Testis (tissue), 3 donors: ENCODE data around the gene EIF4A2. TPM values are rescaled to one million over a fixed set of nuclear protein-coding genes. Genes with fewer than 3 reads are reported as not detected.

Experiments used
- DNase-seq: peaks from one replicate; pipeline ENCODE4 v3.0.0-alpha.2; 2019
- H3K27ac ChIP-seq, 2 donors: fragments of 200-600 bp; sonication (generic); one replicate each; pipeline ENCODE4 v1.5.1; 2019
- H3K27me3 ChIP-seq: fragments of 200-600 bp; sonication (generic); one replicate; pipeline ENCODE4 v1.5.1; 2019
- H3K36me3 ChIP-seq: fragments of 200-600 bp; sonication (generic); one replicate; pipeline ENCODE4 v1.5.1; 2017; ENCODE audit warnings: low read depth; ENCODE audit errors: missing control alignments
- H3K4me1 ChIP-seq: fragments of 200-600 bp; sonication (generic); one replicate; pipeline ENCODE4 v1.5.1; 2019
- H3K4me3 ChIP-seq, 2 donors: fragments of 200-600 bp; sonication (generic); one replicate each; pipeline ENCODE4 v1.5.1; 2017 to 2019
- H3K9me3 ChIP-seq: fragments of 200-600 bp; sonication (generic); one replicate; pipeline ENCODE4 v1.5.1; 2017
- POLR2A ChIP-seq: fragments of 450-650 bp; IDR thresholded peaks from one replicate; pipeline ENCODE4 v1.6.1; 2017; ENCODE audit warnings: antibody characterized with exemption, mild to moderate bottlenecking, moderate library complexity
- WGBS, 2 donors: methylation state at CpG; one replicate each; pipeline ENCODE4 v1.1.5; 2018; 5-methylcytosine and 5-hydroxymethylcytosine counted together
- intact Hi-C: fragments of 100-400 bp; cut with DNase I; formaldehyde crosslinking; loops from one replicate; pipeline ENCODE4 v1.15.1; 2023; ENCODE audit warnings: low total_unique reads
- polyA plus RNA-seq: library from polyadenylated mRNA; stranded (reverse); fragments of 350-450 nt; fragmentation: Illumina TruSeq; extraction: RNeasy Lipid Tissue Mini Kit (QIAGEN cat#74804); gene quantifications from one replicate; pipeline ENCODE4 v1.2.3, GENCODE V29; 2014; ENCODE audit warnings: low read depth, low replicate concordance; ENCODE audit not compliant: insufficient read depth
- total RNA-seq, 2 donors: library from RNA; depleted of rRNA; stranded (reverse); fragments of >200 nt; gene quantifications; one replicate each; pipeline ENCODE4 v1.2.3, GENCODE V29; 2016
- TF ChIP-seq, protein P1 (sequence below), 3 experiments: fragments of 450-650 bp in 2 of 3; fragments of 200-600 bp in 1 of 3; sonication (generic) in 1 of 3; IDR thresholded peaks; one replicate each; pipeline ENCODE4 v1.5.1; 2016 to 2019; ENCODE audit warnings: antibody characterized with exemption in 3 of 3, mild to moderate bottlenecking in 2 of 3, moderate library complexity in 1 of 3

EIF4A2 gene
- total and polyA plus RNA-seq, 3 donors from 2014 or later = 275 to 357 (median 283) TPM

DNA sequence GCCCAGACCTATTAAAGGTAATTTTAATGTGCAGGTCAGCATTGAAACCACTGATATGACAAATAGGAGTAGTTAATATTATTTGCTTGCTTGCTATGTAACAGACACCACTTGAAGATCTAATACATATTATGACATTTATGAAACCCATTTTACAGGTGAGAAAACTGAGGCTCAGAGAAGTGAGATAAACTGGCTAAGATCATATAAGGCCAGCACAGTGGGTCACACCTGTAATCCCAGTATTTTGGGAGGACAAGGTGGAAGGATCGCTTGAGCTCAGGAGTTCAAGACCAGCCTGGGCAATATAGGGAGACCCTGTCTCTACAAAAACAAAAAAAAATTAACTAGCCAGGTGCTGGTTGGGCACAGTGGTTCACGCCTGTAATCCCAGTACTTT lies 33.1 kb upstream of the EIF4A2 start:
- 90 to 91% methylated on average over 2 of the region's 2 CpGs for WGBS, 2 donors

DNA sequence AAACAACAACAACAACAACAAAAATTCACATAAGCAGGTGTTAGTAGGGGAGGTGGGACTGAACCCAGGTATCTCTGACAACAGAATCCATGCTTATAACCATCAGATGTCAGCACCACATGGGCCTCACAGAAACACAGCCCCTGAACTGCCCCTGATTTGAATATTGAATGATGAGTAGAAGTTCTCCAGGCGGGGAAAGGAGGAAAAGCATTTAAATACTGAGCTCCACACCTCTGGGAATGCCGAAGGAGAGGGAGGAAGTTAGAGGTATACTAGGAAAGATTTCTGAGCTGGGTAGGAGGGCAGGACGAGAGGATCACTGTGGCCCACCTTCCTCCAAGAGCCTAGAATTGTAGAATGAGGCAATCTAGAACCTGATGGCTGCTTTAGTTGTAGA lies 31.9 kb upstream of the EIF4A2 start:
- Histone ChIP-seq H3K4me1 (no peaks in the 10 kb centered on the region), H3K9me3 (no peaks in the 10 kb centered on the region), H3K4me3 (no peak overlapping the region), H3K36me3 (no peaks in the 10 kb centered on the region), H3K27ac (no peak overlapping the region), H3K27me3 (no peaks in the 10 kb centered on the region)
- DNase-seq = no peak
- no peak for TF ChIP-seq POLR2A
- TF ChIP-seq, protein P1, sequence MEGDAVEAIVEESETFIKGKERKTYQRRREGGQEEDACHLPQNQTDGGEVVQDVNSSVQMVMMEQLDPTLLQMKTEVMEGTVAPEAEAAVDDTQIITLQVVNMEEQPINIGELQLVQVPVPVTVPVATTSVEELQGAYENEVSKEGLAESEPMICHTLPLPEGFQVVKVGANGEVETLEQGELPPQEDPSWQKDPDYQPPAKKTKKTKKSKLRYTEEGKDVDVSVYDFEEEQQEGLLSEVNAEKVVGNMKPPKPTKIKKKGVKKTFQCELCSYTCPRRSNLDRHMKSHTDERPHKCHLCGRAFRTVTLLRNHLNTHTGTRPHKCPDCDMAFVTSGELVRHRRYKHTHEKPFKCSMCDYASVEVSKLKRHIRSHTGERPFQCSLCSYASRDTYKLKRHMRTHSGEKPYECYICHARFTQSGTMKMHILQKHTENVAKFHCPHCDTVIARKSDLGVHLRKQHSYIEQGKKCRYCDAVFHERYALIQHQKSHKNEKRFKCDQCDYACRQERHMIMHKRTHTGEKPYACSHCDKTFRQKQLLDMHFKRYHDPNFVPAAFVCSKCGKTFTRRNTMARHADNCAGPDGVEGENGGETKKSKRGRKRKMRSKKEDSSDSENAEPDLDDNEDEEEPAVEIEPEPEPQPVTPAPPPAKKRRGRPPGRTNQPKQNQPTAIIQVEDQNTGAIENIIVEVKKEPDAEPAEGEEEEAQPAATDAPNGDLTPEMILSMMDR (IDR thresholded peaks at IDR 0.05) = no peak
- WGBS, 2 donors = 57 to 83% methylated on average over 3 of the region's 3 CpGs
- intact Hi-C loops = no loop called here

More for the DNA sequence above, 33.1 kb upstream of the EIF4A2 start:
- no peak overlapping the region for H3K27ac ChIP-seq
- H3K4me3 ChIP-seq = no peak overlapping the region
- intact Hi-C loops = no loop called here
- no peak for TF ChIP-seq POLR2A
- TF ChIP-seq, protein P1 (IDR thresholded peaks at IDR 0.05) = no peak
- no peak for DNase-seq
- H3K9me3 ChIP-seq = no peaks in the 10 kb centered on the region
- H3K36me3 ChIP-seq = no peaks in the 10 kb centered on the region
- H3K27me3 ChIP-seq = no peaks in the 10 kb centered on the region
- no peaks in the 10 kb centered on the region for H3K4me1 ChIP-seq

DNA sequence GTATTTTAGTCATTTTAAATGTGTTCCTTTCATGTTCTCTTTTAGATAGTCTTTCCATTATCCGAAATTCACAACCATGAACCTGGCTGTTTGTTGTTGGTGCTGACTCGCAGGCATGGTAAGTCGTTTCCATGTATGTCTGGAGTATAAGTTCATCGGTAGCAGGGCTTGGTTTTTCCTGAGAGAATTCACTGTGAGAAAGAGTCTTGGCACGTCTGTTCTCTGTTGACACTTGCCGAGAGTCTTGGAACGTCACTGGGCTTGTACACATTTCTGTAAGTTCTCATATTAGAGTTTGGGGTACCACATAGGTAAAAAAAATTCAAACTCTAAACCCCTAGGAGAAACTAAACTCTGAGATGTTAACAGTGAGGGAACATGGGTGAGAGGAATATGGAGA lies 29.4 kb upstream of the EIF4A2 start:
- TF ChIP-seq, protein P1 (IDR thresholded peaks at IDR 0.05) = no peak
- no peak for TF ChIP-seq POLR2A
- Histone ChIP-seq H3K36me3 (no peaks in the 10 kb centered on the region), H3K27ac (no peak overlapping the region), H3K4me1 (no peaks in the 10 kb centered on the region), H3K9me3 (no peaks in the 10 kb centered on the region), H3K27me3 (no peaks in the 10 kb centered on the region), H3K4me3 (no peak overlapping the region)
- intact Hi-C loops = no loop called here
- 81 to 86% methylated on average over 7 of the region's 7 CpGs for WGBS, 2 donors
- DNase-seq = no peak

DNA sequence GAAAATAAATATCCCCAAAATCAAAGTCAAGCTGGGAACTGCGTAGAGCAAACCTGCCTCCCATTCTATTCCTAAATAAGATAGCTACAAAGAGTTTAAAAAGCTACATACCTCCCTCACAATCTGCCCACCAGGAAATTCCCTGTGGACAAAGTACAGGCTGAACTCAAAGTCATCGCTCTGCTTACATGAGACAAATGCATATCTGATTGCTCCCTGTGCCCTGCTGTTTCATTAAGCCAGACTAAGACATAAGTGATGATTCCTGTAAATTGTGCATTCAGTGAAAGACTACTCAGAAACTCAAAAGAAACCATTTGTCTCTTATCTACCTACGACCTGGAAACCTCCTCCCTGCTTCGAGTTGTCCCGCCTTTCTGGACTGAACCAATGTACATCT lies 28.5 kb upstream of the EIF4A2 start:
- Histone ChIP-seq H3K27ac (no peak overlapping the region), H3K9me3 (no peaks in the 10 kb centered on the region), H3K4me3 (no peak overlapping the region), H3K27me3 (no peaks in the 10 kb centered on the region), H3K4me1 (no peaks in the 10 kb centered on the region), H3K36me3 (no peaks in the 10 kb centered on the region)
- intact Hi-C loops = no loop called here
- 76 to 80% methylated on average over 5 of the region's 5 CpGs for WGBS, 2 donors
- DNase-seq = no peak
- TF ChIP-seq POLR2A = no peak
- TF ChIP-seq, protein P1 (IDR thresholded peaks at IDR 0.05) = no peak

DNA sequence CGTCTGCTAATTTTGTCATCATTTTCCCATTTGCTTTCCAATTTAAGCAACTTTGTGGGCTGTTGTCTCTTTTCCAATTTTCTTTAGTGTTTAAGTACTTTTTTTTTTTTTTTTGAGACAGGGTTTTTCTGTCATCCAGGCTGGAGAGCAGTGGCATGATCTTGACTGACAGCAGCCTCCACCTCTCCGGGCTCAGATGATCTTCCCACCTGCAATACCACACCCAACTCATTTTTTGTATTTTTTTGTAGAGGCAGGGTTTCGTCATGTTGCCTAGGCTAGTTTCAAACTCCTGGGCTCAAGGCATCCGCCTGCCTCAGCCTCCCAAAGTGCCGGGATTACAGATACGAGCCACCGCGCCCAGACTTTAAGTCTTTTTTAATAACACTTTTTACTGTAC lies 26.2 kb upstream of the EIF4A2 start:
- H3K36me3 ChIP-seq = no peaks in the 10 kb centered on the region
- no peaks in the 10 kb centered on the region for H3K9me3 ChIP-seq
- DNase-seq = no peak
- H3K4me3 ChIP-seq = no peak overlapping the region
- H3K27ac ChIP-seq = no peak overlapping the region
- intact Hi-C loops = no loop called here
- H3K4me1 ChIP-seq = no peaks in the 10 kb centered on the region
- no peak for TF ChIP-seq POLR2A
- TF ChIP-seq, protein P1 (IDR thresholded peaks at IDR 0.05) = no peak
- H3K27me3 ChIP-seq = no peaks in the 10 kb centered on the region
- 87 to 89% methylated on average over 8 of the region's 8 CpGs for WGBS, 2 donors
